HK-2 (cell line): ENCODE data around the gene RAB42.
"Not testable (repeated sequence)": the region's sequence is repeated elsewhere in the genome, so short reads cannot be mapped to it uniquely, and the experiment has no call there.

ENCODE experiments used
- DNase-seq: peaks from one replicate; pipeline ENCODE4 v3.0.0-alpha.2; 2018; ENCODE audit not compliant: unreplicated experiment

RAB42 gene

GRCh38 chr1:28591708-28592320 is at the start of gene RAB42:
Gene RAB42, plus strand, starts transcription at chr1:28592265. Its CDS starts 247 bp downstream, at chr1:28592512.
- no peak for DNase-seq

GRCh38 chr1:28545246-28545628 is 46.8 kb upstream of the RAB42 start:
- no peak for DNase-seq

GRCh38 chr1:28548318-28548717 is 43.7 kb upstream of the RAB42 start:
- DNase-seq, result no peak

- DNase-seq, result no peak
These were observed 40.7 kb upstream of the RAB42 start for GRCh38 chr1:28551381-28551780.

GRCh38 chr1:28552758-28553663 is 39.1 kb upstream of the RAB42 start, which contains the start of gene TRNAU1AP:
Gene TRNAU1AP, plus strand, starts transcription at chr1:28553085. Its CDS starts 26 bp downstream, at chr1:28553111.
- DNase-seq, result peak; percentile 98

- no peak for DNase-seq
These were observed 31.2 kb upstream of the RAB42 start for GRCh38 chr1:28560886-28561285.

- no peak for DNase-seq
These were observed 27.8 kb upstream of the RAB42 start for GRCh38 chr1:28564310-28564709.

- no peak for DNase-seq
These were observed 27.0 kb upstream of the RAB42 start for GRCh38 chr1:28565040-28565439.

- DNase-seq, result no peak
These were observed 26.3 kb upstream of the RAB42 start for GRCh38 chr1:28565726-28566125.

- no peak for DNase-seq
These were observed 25.1 kb upstream of the RAB42 start for GRCh38 chr1:28566931-28567330.

GRCh38 chr1:28571911-28572310 is 20.2 kb upstream of the RAB42 start:
- DNase-seq, result no peak

- not testable (repeated sequence) for DNase-seq
These were observed 19.2 kb upstream of the RAB42 start for GRCh38 chr1:28572891-28573290.

- DNase-seq, result no peak
These were observed 18.5 kb upstream of the RAB42 start for GRCh38 chr1:28573564-28573963.

- DNase-seq, result no peak
These were observed 14.9 kb upstream of the RAB42 start for GRCh38 chr1:28577052-28577678.

- DNase-seq, result no peak
These were observed 14.1 kb upstream of the RAB42 start for GRCh38 chr1:28577738-28578536.

GRCh38 chr1:28578696-28579218 is 13.3 kb upstream of the RAB42 start:
- DNase-seq, result no peak

GRCh38 chr1:28579401-28579800 is 12.7 kb upstream of the RAB42 start:
- DNase-seq, result no peak

- peak; percentile 54 for DNase-seq
These were observed 11.1 kb upstream of the RAB42 start for GRCh38 chr1:28580722-28581530.

GRCh38 chr1:28581531-28582247 is 10.4 kb upstream of the RAB42 start:
- DNase-seq, result peak; percentile 97

- no peak for DNase-seq
These were observed 9.8 kb upstream of the RAB42 start for GRCh38 chr1:28582248-28582615.
